ENCODE data around the gene LIN28A.

The LIN28A gene

GRCh38 chr1:26387447-26387846 is 23.2 kb upstream of the LIN28A start:
- in situ Hi-C loops (cut with MboI; ENCODE audit: low sequenced_read_pairs): no loop called here

- in situ Hi-C loops (cut with MboI; ENCODE audit: low sequenced_read_pairs): no loop called here
Measured at GRCh38 chr1:26388791-26389445, 21.7 kb upstream of the LIN28A start.

- in situ Hi-C loops (cut with MboI; ENCODE audit: low sequenced_read_pairs): loop anchor here (10.0 kb wide), 1 partner anchor 285 kb away; no protein-coding TSS in a partner anchor
Measured at GRCh38 chr1:26389604-26390247, 20.9 kb upstream of the LIN28A start.

GRCh38 chr1:26391450-26391849 is 19.2 kb upstream of the LIN28A start:
- in situ Hi-C loops (cut with MboI; ENCODE audit: low sequenced_read_pairs): loop anchor here (10.0 kb wide), 1 partner anchor 287 kb away; no protein-coding TSS in a partner anchor

GRCh38 chr1:26395754-26396153 is 14.9 kb upstream of the LIN28A start:
- in situ Hi-C loops (cut with MboI; ENCODE audit: low sequenced_read_pairs): loop anchor here (10.0 kb wide), 1 partner anchor 291 kb away; no protein-coding TSS in a partner anchor

GRCh38 chr1:26399034-26399433 is 11.6 kb upstream of the LIN28A start:
- in situ Hi-C loops (cut with MboI; ENCODE audit: low sequenced_read_pairs): loop anchor here (10.0 kb wide), 1 partner anchor 294 kb away; no protein-coding TSS in a partner anchor

- in situ Hi-C loops (cut with MboI; ENCODE audit: low sequenced_read_pairs): no loop called here
Measured at GRCh38 chr1:26401891-26402290, 8.7 kb upstream of the LIN28A start.

GRCh38 chr1:26403656-26404055 is 7.0 kb upstream of the LIN28A start:
- in situ Hi-C loops (cut with MboI; ENCODE audit: low sequenced_read_pairs): no loop called here

GRCh38 chr1:26404641-26405040 is 6.0 kb upstream of the LIN28A start:
- in situ Hi-C loops (cut with MboI; ENCODE audit: low sequenced_read_pairs): no loop called here

- in situ Hi-C loops (cut with MboI; ENCODE audit: low sequenced_read_pairs): no loop called here
Measured at GRCh38 chr1:26405281-26405915, 5.2 kb upstream of the LIN28A start.

- in situ Hi-C loops (cut with MboI; ENCODE audit: low sequenced_read_pairs): no loop called here
Measured at GRCh38 chr1:26408604-26409003, 2.0 kb upstream of the LIN28A start.

- in situ Hi-C loops (cut with MboI; ENCODE audit: low sequenced_read_pairs): no loop called here
Measured at GRCh38 chr1:26409191-26409807, 1.3 kb upstream of the LIN28A start.

- in situ Hi-C loops (cut with MboI; ENCODE audit: low sequenced_read_pairs): no loop called here
Measured at GRCh38 chr1:26411624-26412074, 1.0 kb downstream of the LIN28A start.

- in situ Hi-C loops (cut with MboI; ENCODE audit: low sequenced_read_pairs): no loop called here
Measured at GRCh38 chr1:26412180-26412840, 1.7 kb downstream of the LIN28A start.

GRCh38 chr1:26413031-26413430 is 2.4 kb downstream of the LIN28A start:
- in situ Hi-C loops (cut with MboI; ENCODE audit: low sequenced_read_pairs): no loop called here

GRCh38 chr1:26417111-26417759 is 6.6 kb downstream of the LIN28A start:
- in situ Hi-C loops (cut with MboI; ENCODE audit: low sequenced_read_pairs): no loop called here

- in situ Hi-C loops (cut with MboI; ENCODE audit: low sequenced_read_pairs): no loop called here
Measured at GRCh38 chr1:26418865-26419349, 8.3 kb downstream of the LIN28A start.

- in situ Hi-C loops (cut with MboI; ENCODE audit: low sequenced_read_pairs): no loop called here
Measured at GRCh38 chr1:26419494-26419893, 8.9 kb downstream of the LIN28A start.

GRCh38 chr1:26429721-26430120 is 19.1 kb downstream of the LIN28A start:
- in situ Hi-C loops (cut with MboI; ENCODE audit: low sequenced_read_pairs): no loop called here

- in situ Hi-C loops (cut with MboI; ENCODE audit: low sequenced_read_pairs): no loop called here
Measured at GRCh38 chr1:26431979-26432695, 21.5 kb downstream of the LIN28A start, which contains the start of gene DHDDS. Gene DHDDS, plus strand, starts transcription at chr1:26432321. Its CDS starts 625 bp downstream, at chr1:26432946.

All from HL-60/S4 treated with phorbol 12-myristate 13-acetate at 8.2 ng/mL for 4 days and 3 days (cell line).